ENCODE results near the gene COQ10B. TPM values are rescaled to one million over a fixed set of nuclear protein-coding genes. Genes with fewer than 3 reads are reported as not detected.

The COQ10B gene
- total RNA-seq, 2 experiments from 2014 or later = 5.0 to 12.2 TPM

- Histone ChIP-seq H4K20me1 (ENCODE audit: insufficient read depth, low read length) (peaks cover 10% of the 10 kb centered on the region), H3K4me1 (ENCODE audit: insufficient read depth, low read length, poor library complexity, severe bottlenecking) (no peaks in the 10 kb centered on the region), H3K36me3 (ENCODE audit: insufficient read depth, low read length) (peaks cover 98% of the 10 kb centered on the region), H3K4me2 (ENCODE audit: low read length) (no peak overlapping the region), H3K27ac (ENCODE audit: low read depth, low read length, poor library complexity, severe bottlenecking) (no peak overlapping the region), H3K79me2 (ENCODE audit: insufficient read depth, low read depth, low read length) (peaks cover 58% of the 10 kb centered on the region), H3K9me2 (ENCODE audit: insufficient read depth, low read length) (no peaks in the 10 kb centered on the region), H3K9me3 (ENCODE audit: low read length) (no peaks in the 10 kb centered on the region), H3K4me3 (ENCODE audit: low read depth, low read length, poor library complexity, severe bottlenecking) (no peak overlapping the region), H2AFZ (ENCODE audit: low read length) (no peak overlapping the region)
- POLR2A ChIA-PET = interaction anchor here (0.6 to 1.6 kb wide), 4 partner anchors 14 to 697 kb away, joined by 3 to 6 read pairs (median 4); partner anchors contain the start of gene SF3B1
- BruUV-seq (replicated peaks) = no TSS peak
- no peak for TF ChIP-seq EZH2phosphoT487 (IDR thresholded peaks at IDR 0.05; ENCODE audit: borderline replicate concordance, low read depth, low read length)
- TF ChIP-seq CTCF (conservative IDR thresholded peaks at IDR 0.05; ENCODE audit: low read length) = no peak
- intact Hi-C loops (cut with micrococcal nuclease; ENCODE audit: unreplicated experiment) = no loop called here
- DNase-seq (ENCODE audit: low spot score) = no peak
- CTCF ChIA-PET (ENCODE audit: unreplicated experiment) = no interaction called here
Observed at GRCh38 chr2:197419438-197419837, 33.9 kb upstream of the COQ10B start.

- no TSS peak for BruUV-seq (replicated peaks)
- Histone ChIP-seq H3K27ac (ENCODE audit: low read depth, low read length, poor library complexity, severe bottlenecking) (no peak overlapping the region), H3K79me2 (ENCODE audit: insufficient read depth, low read depth, low read length) (peaks cover 96% of the 10 kb centered on the region), H3K9me2 (ENCODE audit: insufficient read depth, low read length) (no peaks in the 10 kb centered on the region), H3K4me2 (ENCODE audit: low read length) (no peak overlapping the region), H3K4me3 (ENCODE audit: low read depth, low read length, poor library complexity, severe bottlenecking) (no peak overlapping the region), H2AFZ (ENCODE audit: low read length) (no peak overlapping the region), H3K36me3 (ENCODE audit: insufficient read depth, low read length) (peaks cover 88% of the 10 kb centered on the region), H4K20me1 (ENCODE audit: insufficient read depth, low read length) (peaks cover 29% of the 10 kb centered on the region), H3K4me1 (ENCODE audit: insufficient read depth, low read length, poor library complexity, severe bottlenecking) (peaks cover 18% of the 10 kb centered on the region), H3K9me3 (ENCODE audit: low read length) (no peaks in the 10 kb centered on the region)
- POLR2A ChIA-PET = interaction anchor here (3.7 to 4.1 kb wide), 2 partner anchors 9 to 12 kb away, joined by 14 to 22 read pairs; partner anchors contain the start of gene SF3B1
- TF ChIP-seq CTCF (conservative IDR thresholded peaks at IDR 0.05; ENCODE audit: low read length) (no peak), EZH2phosphoT487 (IDR thresholded peaks at IDR 0.05; ENCODE audit: borderline replicate concordance, low read depth, low read length) (no peak)
- intact Hi-C loops (cut with micrococcal nuclease; ENCODE audit: unreplicated experiment) = no loop called here
- CTCF ChIA-PET (ENCODE audit: unreplicated experiment) = no interaction called here
- DNase-seq (ENCODE audit: low spot score) = no peak
Observed at GRCh38 chr2:197423307-197423706, 30.0 kb upstream of the COQ10B start.

- H3K27ac ChIP-seq (ENCODE audit: low read depth, low read length, poor library complexity, severe bottlenecking) = no peak overlapping the region
- H3K4me1 ChIP-seq (ENCODE audit: insufficient read depth, low read length, poor library complexity, severe bottlenecking) = peaks cover 24% of the 10 kb centered on the region
- H4K20me1 ChIP-seq (ENCODE audit: insufficient read depth, low read length) = peaks cover 40% of the 10 kb centered on the region
Observed at GRCh38 chr2:197425550-197425949, 27.8 kb upstream of the COQ10B start.

More at GRCh38 chr2:197425550-197425949, 27.8 kb upstream of the COQ10B start:
- Histone ChIP-seq H3K79me2 (ENCODE audit: insufficient read depth, low read depth, low read length) (peaks cover 100% of the 10 kb centered on the region), H3K4me2 (ENCODE audit: low read length) (no peak overlapping the region), H3K9me2 (ENCODE audit: insufficient read depth, low read length) (no peaks in the 10 kb centered on the region), H2AFZ (ENCODE audit: low read length) (no peak overlapping the region), H3K9me3 (ENCODE audit: low read length) (no peaks in the 10 kb centered on the region), H3K36me3 (ENCODE audit: insufficient read depth, low read length) (peaks cover 88% of the 10 kb centered on the region), H3K4me3 (ENCODE audit: low read depth, low read length, poor library complexity, severe bottlenecking) (no peak overlapping the region)
- no TSS peak for BruUV-seq (replicated peaks)
- ChIA-PET CTCF (ENCODE audit: unreplicated experiment) (no interaction called here), POLR2A (interaction anchor here (4.1 kb wide), 1 partner anchor 10 kb away, joined by 22 read pairs; the partner anchor contains the start of gene SF3B1)
- DNase-seq (ENCODE audit: low spot score) = no peak
- TF ChIP-seq EZH2phosphoT487 (IDR thresholded peaks at IDR 0.05; ENCODE audit: borderline replicate concordance, low read depth, low read length) (no peak), CTCF (conservative IDR thresholded peaks at IDR 0.05; ENCODE audit: low read length) (no peak)
- intact Hi-C loops (cut with micrococcal nuclease; ENCODE audit: unreplicated experiment) = no loop called here
